Measurements from ENCODE around the gene PRR33. TPM values are rescaled to one million over a fixed set of nuclear protein-coding genes. Genes with fewer than 3 reads are reported as not detected.

PRR33 gene
- total RNA-seq, 1 donor = not detected

GRCh38 chr11:1906181-1906580, 14.5 kb upstream of the PRR33 start:
- no peak for TF ChIP-seq CTCF (IDR thresholded peaks at IDR 0.05; ENCODE audit: insufficient read depth, low read length)
- no peak for DNase-seq (ENCODE audit: low read depth)
- H3K4me3 ChIP-seq (ENCODE audit: low read depth, low read length) = no peak overlapping the region

DNA sequence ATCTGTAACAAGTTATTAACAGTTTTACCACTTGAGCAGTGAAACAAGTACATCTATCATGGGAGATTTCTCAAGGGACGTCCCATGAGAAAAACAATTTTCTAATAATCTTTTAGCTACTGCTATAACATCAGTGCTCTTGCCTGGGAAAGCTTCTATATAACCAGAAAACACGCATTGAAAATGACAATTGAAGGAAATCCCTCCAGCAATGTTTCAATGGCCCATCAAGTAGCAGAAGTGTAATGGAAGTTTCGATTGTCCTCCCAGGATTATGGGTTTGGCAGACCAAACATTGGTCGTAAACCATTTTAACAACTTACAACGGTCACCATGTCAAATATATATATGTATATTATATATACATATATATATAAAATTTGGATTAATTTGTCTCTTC, 8.0 kb upstream of the PRR33 start:
- no peak for DNase-seq (ENCODE audit: low read depth)
- no peak overlapping the region for H3K4me3 ChIP-seq (ENCODE audit: low read depth, low read length)
- TF ChIP-seq CTCF (IDR thresholded peaks at IDR 0.05; ENCODE audit: insufficient read depth, low read length) = no peak

DNA sequence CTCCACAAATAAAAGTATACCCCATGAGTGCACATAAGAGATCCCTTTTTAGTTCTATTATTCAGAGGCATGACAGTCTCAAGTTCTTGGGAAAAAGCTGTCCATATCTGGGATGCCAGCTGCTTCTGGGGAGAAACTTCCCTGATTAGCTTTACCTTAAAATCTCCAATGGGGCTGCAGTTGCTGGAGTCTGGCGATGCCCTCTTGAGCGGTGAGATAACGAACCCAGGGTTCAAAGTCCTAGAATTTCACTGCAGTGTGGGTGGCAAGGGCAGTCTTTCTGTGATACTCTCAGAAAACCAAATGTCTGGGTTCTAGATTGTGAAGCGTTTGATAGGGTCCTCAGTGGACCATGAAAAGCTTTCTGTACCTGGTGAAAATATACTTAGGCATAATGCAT, 7.4 kb upstream of the PRR33 start:
- no peak for TF ChIP-seq CTCF (IDR thresholded peaks at IDR 0.05; ENCODE audit: insufficient read depth, low read length)
- no peak for DNase-seq (ENCODE audit: low read depth)

DNA sequence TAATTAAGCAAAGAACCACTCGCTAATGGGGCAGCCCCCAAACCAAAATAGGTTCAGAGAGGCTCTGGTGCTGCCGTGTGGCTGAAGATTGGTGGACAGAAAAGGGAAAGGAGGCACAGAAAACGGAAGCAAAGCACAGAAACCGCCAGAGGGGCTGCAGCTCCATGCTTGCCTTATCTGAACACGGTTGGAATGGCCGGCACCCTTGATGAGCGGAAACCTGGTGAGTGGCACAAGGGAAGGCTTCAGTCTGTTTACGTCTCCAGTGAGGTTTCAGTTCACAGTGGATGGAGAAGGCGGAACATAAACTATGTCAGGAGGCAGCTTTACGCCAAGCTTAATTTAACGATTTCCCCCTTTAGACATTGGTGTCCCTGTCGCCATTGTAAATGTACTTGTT, 5.2 kb upstream of the PRR33 start:
- no peak for TF ChIP-seq CTCF (IDR thresholded peaks at IDR 0.05; ENCODE audit: insufficient read depth, low read length)
- no peak overlapping the region for H3K4me3 ChIP-seq (ENCODE audit: low read depth, low read length)

More for the DNA sequence above, 7.4 kb upstream of the PRR33 start:
- H3K4me3 ChIP-seq (ENCODE audit: low read depth, low read length) = no peak overlapping the region

GRCh38 chr11:1896468-1896867, 4.8 kb upstream of the PRR33 start:
- DNase-seq (ENCODE audit: low read depth) = no peak
- H3K4me3 ChIP-seq (ENCODE audit: low read depth, low read length) = no peak overlapping the region
- TF ChIP-seq CTCF (IDR thresholded peaks at IDR 0.05; ENCODE audit: insufficient read depth, low read length) = no peak

More for the DNA sequence above, 5.2 kb upstream of the PRR33 start:
- no peak for DNase-seq (ENCODE audit: low read depth)

DNA sequence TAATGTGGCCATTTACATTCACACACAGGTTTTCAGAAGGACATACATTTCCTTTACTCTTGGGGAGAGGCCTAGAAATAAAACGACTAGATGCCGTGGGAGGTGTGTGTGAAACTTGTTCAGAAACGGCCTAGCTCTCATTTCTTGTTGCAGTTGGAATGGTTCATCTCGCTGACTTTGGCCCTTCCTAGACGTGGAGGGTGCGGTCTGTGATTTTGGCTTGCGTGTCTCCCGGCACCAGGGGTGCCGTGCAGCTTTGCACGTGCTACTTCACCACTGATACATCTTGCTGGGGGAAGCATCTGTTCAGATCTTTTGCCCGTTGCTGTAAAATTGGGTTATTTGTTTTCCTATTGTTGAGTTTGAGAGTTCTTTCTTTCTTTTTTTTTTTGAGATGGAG, 3.1 kb upstream of the PRR33 start:
- no peak for TF ChIP-seq CTCF (IDR thresholded peaks at IDR 0.05; ENCODE audit: insufficient read depth, low read length)
- no peak for DNase-seq (ENCODE audit: low read depth)
- no peak overlapping the region for H3K4me3 ChIP-seq (ENCODE audit: low read depth, low read length)

DNA sequence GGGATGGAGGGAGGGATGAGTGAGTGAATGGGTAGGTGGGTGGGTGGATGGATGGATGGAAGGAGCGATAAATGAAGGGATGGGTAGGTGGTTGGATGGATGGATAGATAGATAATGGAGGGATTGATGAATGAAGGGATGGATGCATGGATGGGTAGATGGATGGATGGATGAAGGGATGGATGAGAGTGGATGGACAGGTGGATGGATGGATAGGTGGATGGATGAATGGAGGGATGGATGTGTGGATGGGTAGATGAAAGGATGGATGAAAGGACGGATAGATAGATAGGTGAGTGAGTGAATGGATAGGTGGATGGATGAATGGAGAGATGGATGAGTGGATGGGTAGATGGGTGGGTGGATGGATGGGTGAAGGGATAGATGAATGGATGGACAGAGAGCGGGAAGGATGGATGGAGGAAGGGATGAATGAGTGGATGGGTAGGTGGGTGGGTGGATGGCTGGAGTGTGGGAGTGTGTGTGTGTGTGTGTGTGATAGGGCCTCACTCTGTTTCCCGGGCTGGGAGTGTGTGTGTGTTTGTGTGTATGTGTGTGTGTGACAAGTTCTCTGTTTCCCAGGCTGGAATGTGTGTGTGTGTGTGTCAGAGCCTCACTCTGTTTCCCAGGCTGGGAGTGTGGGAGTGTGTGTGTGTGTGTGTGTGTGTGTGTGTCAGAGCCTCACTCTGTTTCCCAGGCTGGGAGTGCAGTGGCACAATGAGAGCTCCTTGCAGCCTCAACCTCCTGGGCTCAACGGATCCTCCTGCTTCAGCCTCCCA, 2.1 kb upstream of the PRR33 start:
- no peak for TF ChIP-seq CTCF (IDR thresholded peaks at IDR 0.05; ENCODE audit: insufficient read depth, low read length)
- no peak for DNase-seq (ENCODE audit: low read depth)
- no peak overlapping the region for H3K4me3 ChIP-seq (ENCODE audit: low read depth, low read length)

Data from fibroblast of the aortic adventitia (primary cell).